ENCODE data around the gene NBPF12.
"Not testable (repeated sequence)": the region's sequence is repeated elsewhere in the genome, so short reads cannot be mapped to it uniquely, and the experiment has no call there.

DNA sequence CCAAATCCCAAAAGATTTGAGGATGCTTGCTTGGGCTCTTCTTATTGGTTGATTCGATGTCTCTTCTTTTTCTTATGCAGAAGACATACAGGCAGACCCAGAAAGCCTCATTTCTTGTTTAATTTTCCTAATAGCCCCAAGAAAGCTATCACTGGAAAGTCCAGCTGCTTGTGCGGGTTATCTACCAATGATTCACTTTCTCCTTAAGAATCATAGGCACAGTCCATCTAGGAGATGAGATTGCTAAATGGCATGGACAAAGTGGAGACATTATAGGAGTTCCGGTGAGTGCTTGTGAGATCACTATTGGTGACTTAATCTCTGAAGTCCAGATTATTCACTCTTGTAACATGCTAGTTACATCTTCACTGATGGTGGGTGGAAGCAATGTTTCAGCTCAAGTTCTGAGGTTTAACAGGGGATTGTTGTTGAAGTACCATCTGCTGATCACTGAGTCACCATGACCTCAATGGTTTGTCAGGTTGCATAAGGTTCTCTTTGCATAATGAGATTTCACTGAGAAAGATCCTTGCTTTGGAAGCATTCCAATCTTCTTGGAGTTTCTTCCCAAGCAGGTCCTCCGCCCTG lies 92.0 kb downstream of the NBPF12 start:
- not testable (repeated sequence) for TF ChIP-seq POLR2A (IDR thresholded peaks at IDR 0.05; ENCODE audit: low read length); GATA1 (IDR thresholded peaks at IDR 0.05; ENCODE audit: low read depth, low read length)

Measured in erythroblast (primary cell).